Activated gamma-delta T cell (primary cell): ENCODE data around the gene TASOR.
"Not testable (repeated sequence)": the region's sequence is repeated elsewhere in the genome, so short reads cannot be mapped to it uniquely, and the experiment has no call there.

Experiments used
- DNase-seq: peaks from one replicate; lab custom pipeline; 2025; lab: John Stamatoyannopoulos, UW
- total RNA-seq, 2 donors: gene quantifications; one replicate each; lab custom pipeline; 2026; lab: John Stamatoyannopoulos, UW

Gene TASOR
- 318 to 335 reads per million in 2 donors for total RNA-seq

DNA sequence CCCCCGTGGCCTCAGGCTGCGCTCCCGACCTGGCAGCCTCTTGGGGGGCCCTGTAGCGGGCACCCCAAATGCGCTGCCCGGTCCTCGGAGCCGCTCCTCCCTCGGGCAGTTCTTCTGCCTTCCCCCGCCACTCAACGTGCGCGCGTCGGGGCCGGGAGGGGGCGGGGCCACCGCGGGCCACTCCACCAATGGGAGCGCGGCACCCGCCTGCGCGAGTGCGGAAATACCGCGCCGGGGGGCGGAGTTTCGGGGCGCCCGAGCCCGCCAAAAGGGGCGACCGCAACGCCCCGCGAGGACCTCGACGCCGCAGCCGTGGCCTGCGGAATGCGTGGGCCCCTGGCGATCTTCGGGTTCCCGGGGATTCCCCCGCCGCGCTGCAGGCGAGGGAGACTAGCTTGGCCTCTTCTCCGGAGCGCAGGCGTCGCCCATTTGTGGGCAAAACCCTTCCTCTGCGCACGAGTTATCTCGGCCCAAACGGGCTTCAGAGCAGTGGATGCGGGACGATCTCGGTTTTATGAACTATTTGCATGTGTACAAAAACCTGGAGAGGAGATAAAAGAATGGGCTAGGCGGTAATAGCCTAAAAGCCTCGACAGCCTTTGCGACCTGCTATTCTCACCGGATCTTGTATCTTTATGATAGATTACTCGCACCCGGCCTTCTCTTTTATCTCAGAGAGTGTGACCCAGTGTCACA is at the start of gene TASOR:
Gene TASOR, minus strand, starts transcription at position 144 of the 696 bp plus-strand sequence. CDS start 259 bp downstream, outside the sequence.
- DNase-seq: peak; percentile 79

- no peak for DNase-seq
These were observed 49.0 kb upstream of the TASOR start for GRCh38 chr3:56732109-56732508.

GRCh38 chr3:56725175-56725574 is 42.1 kb upstream of the TASOR start:
- DNase-seq: no peak

DNA sequence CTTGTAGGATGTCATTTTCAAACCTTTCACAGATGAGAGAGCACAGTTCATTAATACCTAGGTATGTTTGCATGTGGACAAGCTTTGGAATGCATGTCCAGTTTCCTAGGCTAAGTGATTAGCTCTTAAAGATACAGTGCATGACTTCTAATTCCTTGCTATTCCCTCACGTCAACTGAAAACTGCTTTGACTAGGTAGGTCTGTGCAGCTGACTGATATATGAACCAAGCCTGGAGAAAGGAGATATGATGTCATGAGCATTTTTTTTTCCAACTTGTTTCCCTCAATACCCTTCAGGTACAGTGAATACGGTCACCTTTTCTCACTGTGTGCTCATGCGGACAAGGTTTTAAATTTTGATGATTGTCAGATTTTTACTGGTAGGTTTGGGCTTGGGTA is 41.6 kb upstream of the TASOR start:
- no peak for DNase-seq

DNA sequence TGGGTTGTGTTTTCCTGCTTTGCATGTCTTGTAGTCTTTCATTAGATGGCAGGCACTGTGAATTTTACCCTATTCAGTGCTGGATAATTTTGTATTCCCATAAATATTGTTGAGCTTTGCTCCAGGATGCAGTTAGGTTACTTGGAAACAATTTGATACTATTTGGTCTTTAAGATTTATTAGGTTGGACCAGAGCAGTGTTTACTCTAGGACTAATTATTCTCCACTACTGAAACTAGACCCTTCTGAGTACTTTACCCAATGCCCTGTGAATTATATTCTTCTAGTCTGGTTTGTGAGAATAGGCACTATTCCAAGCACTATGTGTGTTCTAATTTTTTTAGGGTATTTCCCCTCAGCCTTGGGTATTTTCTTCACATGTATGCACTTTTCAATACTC is 37.8 kb upstream of the TASOR start:
- DNase-seq: no peak

GRCh38 chr3:56718809-56719208 is 35.7 kb upstream of the TASOR start:
- DNase-seq: not testable (repeated sequence)

GRCh38 chr3:56711344-56711743 is 28.3 kb upstream of the TASOR start:
- DNase-seq: no peak

- not testable (repeated sequence) for DNase-seq
These were observed 24.3 kb upstream of the TASOR start for GRCh38 chr3:56707412-56707811.

DNA sequence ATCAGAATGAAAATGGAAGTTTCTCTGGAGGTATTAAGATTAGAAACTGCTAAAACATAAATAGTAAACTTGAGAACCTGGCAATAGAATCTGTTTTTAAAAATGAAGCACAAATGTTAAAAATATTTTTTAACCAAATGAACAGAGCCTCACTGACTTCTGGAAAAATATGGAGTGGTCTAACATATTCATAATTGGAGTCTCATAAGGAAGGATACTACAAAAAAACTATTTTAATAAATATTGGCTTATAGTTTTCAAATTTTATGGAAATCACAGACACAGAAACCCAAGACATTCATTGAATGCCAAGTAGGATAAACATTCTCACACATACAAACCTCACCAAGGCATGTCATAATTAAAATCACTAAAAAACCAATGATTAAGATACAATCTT is 23.6 kb upstream of the TASOR start:
- no peak for DNase-seq

- DNase-seq: no peak
These were observed 21.6 kb upstream of the TASOR start for GRCh38 chr3:56704706-56705105.

DNA sequence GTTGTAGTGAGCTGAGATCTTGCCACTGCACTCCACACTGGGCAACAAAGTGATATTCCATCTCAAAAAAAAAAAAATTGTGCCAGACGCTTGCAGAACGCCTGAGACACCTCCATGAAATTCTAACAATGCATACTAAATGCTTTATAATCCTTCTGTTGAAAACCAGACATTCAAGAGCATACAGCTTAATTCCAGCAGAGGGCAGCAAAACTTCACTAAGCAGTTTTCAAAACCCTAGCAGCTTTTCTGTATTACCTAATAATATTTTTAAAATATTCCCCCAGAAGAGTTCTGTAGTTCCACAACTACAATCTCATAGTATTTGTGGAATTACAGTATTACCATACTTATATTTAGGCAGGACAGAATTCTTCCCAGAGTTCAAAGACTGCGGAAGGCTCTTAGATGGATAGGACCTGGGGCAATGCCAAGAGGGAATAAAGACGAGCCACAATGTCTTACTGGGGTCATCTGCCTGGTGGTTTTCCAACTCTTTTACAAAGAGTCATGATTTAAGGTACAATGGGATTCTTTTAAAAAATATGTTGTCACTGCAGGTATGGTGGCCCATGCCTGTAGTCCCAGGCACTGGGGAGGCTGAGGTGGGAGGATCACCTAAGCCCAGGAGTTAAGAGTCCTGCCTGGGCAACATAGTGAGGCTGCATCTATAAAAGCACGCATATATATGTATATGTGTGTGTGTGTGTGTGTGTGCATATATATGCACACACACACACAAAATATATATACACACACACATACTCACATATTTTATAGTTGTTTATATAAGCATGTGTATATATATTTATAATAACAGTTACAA is 19.6 kb upstream of the TASOR start:
- no peak for DNase-seq

DNA sequence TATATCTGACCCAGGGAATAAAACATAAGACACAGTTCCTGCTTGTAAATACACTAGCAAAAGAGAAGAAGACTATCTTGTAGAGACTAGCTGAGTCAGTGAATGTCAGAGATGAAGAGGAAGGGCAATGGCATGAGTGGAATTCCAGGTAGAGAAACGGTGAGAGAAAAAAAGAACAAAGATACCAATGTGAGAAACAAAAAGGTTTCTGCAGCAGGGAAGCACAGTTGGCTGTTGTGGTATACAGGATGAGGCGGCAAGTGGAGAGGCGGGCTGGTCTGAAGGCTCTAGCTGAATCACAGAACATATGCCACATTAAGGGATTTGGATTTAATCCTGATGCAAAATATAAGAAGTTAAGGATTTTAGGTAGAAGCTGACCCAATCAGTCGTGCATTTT is 17.1 kb upstream of the TASOR start:
- DNase-seq: no peak

DNA sequence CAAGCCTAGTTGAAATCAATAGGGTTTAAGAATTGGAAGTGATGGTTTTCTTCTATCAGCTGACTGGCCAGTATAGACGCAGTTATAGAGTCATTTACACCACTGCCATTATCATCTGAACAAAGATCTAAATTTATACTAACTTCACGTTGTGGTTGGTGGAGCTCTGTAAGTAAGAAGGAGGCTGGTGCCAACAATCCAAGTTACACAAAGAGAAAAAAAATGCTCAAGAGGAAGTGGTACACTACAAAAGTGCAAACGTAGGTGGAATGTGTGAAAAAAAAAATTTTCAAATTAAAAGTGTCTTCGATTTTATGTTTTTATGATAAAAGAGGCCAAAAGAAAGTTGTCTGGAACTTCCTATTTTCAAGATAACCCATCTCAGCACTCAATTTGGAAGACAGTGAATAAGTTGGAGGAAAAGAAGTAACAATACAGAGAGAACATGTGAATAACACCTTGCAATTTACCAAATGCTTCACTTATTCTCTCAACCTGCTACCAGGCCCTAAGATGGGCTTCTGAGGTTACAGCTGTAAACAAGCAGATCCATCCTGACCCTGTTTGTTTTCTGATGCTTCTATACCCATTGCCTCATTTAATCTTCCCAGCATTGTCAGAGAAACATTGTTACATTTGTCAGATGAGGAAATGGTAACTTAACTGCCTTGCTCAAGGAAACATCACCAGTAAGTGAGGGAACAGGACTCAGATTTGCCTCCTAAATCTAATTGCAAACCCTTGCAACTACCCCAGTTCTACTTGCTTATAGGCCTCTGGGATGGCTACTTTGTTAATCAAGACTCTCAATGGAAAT is 12.0 kb upstream of the TASOR start:
- no peak for DNase-seq

DNA sequence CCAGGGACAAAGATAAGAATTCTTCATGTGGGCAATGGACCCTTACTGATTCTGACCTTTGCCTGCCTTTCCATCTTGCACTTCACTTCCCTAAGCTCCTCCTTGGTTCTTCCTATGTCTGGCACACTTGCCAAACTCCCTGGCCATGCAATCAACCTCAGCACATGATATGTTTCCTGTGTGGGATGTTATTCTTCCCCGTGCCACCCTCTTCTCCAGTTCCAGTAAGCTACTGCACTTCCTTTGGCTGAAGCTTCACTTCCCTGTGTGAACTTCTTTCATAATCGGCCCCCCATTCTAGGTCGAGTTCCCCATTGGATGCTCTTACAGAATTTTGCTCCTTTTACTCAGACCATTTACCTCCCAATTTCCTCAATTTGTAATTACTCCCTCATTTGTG is 10.7 kb upstream of the TASOR start:
- DNase-seq: no peak

DNA sequence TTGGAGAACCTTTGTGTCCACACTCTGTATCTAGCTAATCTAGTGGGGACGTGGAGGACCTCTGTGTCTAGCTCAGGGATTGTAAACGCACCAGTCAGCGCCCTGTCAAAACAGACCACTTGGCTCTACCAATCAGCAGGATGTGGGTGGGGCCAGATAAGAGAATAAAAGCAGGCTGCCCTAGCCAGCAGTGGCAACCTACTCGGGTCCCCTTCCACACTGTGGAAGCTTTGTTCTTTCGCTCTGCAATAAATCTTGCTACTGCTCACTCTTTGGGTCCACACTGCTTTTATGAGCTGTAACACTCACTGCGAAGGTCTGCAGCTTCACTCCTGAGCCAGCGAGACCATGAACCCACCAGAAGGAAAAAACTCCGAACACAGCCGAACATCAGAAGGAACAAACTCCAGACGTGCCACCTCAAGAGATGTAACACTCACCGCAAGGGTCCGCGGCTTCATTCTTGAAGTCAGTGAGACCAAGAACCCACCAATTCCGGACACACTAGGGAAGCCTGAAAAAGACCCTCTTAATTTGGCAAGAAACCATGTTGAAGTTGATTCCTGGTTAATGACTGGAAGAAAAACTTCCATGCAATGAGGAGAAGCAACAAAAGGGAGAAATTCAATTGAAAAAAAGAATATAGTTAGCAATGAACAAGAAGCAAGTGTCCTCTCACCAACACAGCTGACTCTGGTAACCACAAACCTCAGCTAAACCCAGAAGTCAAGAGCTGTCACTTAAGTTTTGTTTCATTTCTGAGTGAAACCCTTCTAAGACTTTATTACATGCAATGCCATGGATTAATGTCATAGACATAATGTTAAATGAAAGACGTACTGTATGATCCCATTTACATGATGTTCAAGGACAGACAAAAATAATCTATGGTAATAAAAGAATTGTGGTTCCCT is 9.7 kb upstream of the TASOR start:
- not testable (repeated sequence) for DNase-seq

GRCh38 chr3:56692001-56692365 is 8.9 kb upstream of the TASOR start:
- DNase-seq: not testable (repeated sequence)

- DNase-seq: no peak
These were observed 8.3 kb upstream of the TASOR start for GRCh38 chr3:56691165-56692000.

DNA sequence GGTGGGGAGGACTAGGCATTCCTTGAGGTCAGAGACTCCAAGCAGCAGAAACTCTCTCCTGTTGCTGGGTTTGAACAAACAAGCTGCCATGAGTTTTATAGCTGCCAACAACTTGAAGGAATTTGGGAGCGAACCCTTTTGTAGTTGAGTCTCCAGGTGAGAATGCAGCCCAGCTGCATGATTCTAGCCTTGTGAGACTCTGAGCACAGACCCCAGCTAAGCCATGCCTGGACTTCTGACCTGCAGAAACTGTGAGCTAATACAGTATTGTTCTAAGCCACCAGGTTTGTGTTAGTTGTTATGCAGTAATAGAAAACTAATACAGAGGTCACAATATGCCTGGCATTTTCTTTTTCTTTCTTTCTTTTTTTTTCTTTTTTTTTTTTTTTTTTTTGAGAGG is 6.2 kb upstream of the TASOR start:
- no peak for DNase-seq

GRCh38 chr3:56688191-56688590 is 5.1 kb upstream of the TASOR start:
- DNase-seq: no peak

- no peak for DNase-seq
These were observed 964 bp upstream of the TASOR start for GRCh38 chr3:56684029-56684428.
